Caco-2 (cell line): ENCODE data around the gene POLR1A. TPM values are rescaled to one million over a fixed set of nuclear protein-coding genes. Genes with fewer than 3 reads are reported as not detected.

Source experiments
- BruUV-seq: library from RNA; stranded (reverse); fragments of 400-500 nt; replicated peaks from 2 replicates; lab custom pipeline; 2021; lab: Mats Ljungman, UMichigan
- CTCF ChIA-PET: fragments of 300-600 bp; sonication (Branson Sonifier 250); formaldehyde crosslinking; loops from one replicate; lab custom pipeline; 2022; ENCODE audit warnings: antibody characterized with exemption; lab: Charles Lee
- POLR2A ChIA-PET: fragments of 300-600 bp; sonication (Branson Sonifier 250); formaldehyde crosslinking; loops from one replicate; lab custom pipeline; 2022; ENCODE audit warnings: antibody characterized with exemption; lab: Charles Lee
- DNase-seq, 2 experiments: peaks; one replicate each; pipeline versions ENCODE4 v3.0.0 to v3.0.0-alpha.2; 2020 to 2022
- H3K27me3 ChIP-seq: replicated peaks from 2 replicates; pipeline ENCODE4 v1.6.0; 2011; ENCODE audit warnings: low read length; ENCODE audit not compliant: control insufficient read depth, insufficient read depth
- H3K36me3 ChIP-seq: 2 replicates; pipeline ENCODE4 v1.5.1; 2011; ENCODE audit warnings: low read length; ENCODE audit not compliant: control insufficient read depth, insufficient read depth
- H3K4me1 ChIP-seq: fragments of 250-450 bp; sonication (Bioruptor Pico); 2 replicates; pipeline ENCODE4 v1.5.1; 2020; ENCODE audit warnings: mild to moderate bottlenecking
- H3K4me3 ChIP-seq: 2 replicates; pipeline ENCODE4 v1.5.1; 2011; ENCODE audit warnings: low read depth, mild to moderate bottlenecking, control low read depth, low read length
- H3K9me3 ChIP-seq: fragments of 250-450 bp; sonication (Bioruptor Pico); 2 replicates; pipeline ENCODE4 v1.5.1; 2020; ENCODE audit warnings: mild to moderate bottlenecking, moderate library complexity
- H3K27ac Mint-ChIP-seq: one replicate; pipeline ENCODE4 v1.8.0; 2022; ENCODE audit warnings: mixed read lengths; ENCODE audit not compliant: unreplicated experiment
- H3K27me3 Mint-ChIP-seq: one replicate; pipeline ENCODE4 v1.8.0; 2022; ENCODE audit warnings: mixed read lengths; ENCODE audit not compliant: insufficient read depth, unreplicated experiment
- H3K36me3 Mint-ChIP-seq: one replicate; pipeline ENCODE4 v1.8.0; 2022; ENCODE audit warnings: mild to moderate bottlenecking, mixed read lengths; ENCODE audit not compliant: insufficient read depth, unreplicated experiment
- H3K4me1 Mint-ChIP-seq: one replicate; pipeline ENCODE4 v1.8.0; 2022; ENCODE audit warnings: low read depth, mixed read lengths; ENCODE audit not compliant: unreplicated experiment
- H3K4me3 Mint-ChIP-seq: one replicate; pipeline ENCODE4 v1.8.0; 2022; ENCODE audit warnings: mild to moderate bottlenecking, moderate library complexity, mixed read lengths; ENCODE audit not compliant: unreplicated experiment
- H3K9me3 Mint-ChIP-seq: one replicate; pipeline ENCODE4 v1.8.0; 2022; ENCODE audit warnings: mixed read lengths; ENCODE audit not compliant: unreplicated experiment
- intact Hi-C: fragments of 100-400 bp; cut with micrococcal nuclease; formaldehyde crosslinking; loops from one replicate; pipeline ENCODE4 v1.10.0; 2022; ENCODE audit not compliant: unreplicated experiment
- total RNA-seq: library from RNA; stranded (reverse); gene quantifications from 2 replicates; pipeline ENCODE4 v1.2.3, GENCODE V29; 2022
- TF ChIP-seq, protein P1 (sequence below), 2 experiments: fragments of 200-600 bp in 1 of 2; IDR thresholded peaks; 1 replicate in 1 of 2; 2 replicates in 1 of 2; pipeline versions ENCODE4 v1.5.1 to v1.8.0; 2011 to 2022; ENCODE audit warnings: antibody characterized with exemption in 1 of 2, control low read depth in 1 of 2, inconsistent platforms in 1 of 2, low read depth in 1 of 2, low read length in 1 of 2, mild to moderate bottlenecking in 1 of 2, moderate library complexity in 1 of 2; ENCODE audit not compliant: insufficient read depth in 1 of 2, severe bottlenecking in 1 of 2, unreplicated experiment in 1 of 2

The POLR1A gene
- total RNA-seq, 1 experiment from 2014 or later, result 73.8 TPM

DNA sequence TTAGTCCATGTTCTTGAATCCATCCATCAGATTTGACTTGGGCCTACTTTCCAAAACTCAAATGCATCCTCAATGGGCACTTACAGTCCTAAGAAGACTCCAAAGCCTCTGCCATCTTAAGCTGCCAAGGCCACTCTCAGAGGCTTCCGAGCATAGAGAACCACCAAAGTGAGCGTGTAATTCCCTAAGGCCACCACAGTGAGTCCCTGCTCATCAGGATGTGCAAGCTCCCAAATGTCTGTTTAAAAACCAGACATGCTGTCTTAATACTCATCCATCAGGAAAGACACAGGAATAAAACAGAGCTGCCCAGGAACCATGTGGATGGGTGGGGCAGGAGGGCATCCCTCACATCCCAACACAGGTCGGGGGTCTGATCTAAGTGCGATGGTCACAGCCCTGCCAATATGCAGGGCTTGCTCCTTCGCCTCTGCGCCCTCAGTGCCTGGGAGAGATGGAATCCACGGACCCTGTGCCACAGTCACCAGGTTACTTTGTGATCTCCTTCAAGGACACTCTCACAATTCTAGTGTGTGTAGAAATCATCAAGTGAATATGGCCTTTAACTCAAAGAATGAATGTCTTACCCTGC lies 80.4 kb downstream of the POLR1A start:
- Histone ChIP-seq H3K4me1 (peaks cover 7% of the 10 kb centered on the region; the same call in 1 of the 2 replicates), H3K4me3 (no peak overlapping the region), H3K36me3 (peaks cover 5% of the 10 kb centered on the region), H3K9me3 (no peaks in the 10 kb centered on the region), H3K27me3 (no peaks in the 10 kb centered on the region)
- TF ChIP-seq, protein P1, sequence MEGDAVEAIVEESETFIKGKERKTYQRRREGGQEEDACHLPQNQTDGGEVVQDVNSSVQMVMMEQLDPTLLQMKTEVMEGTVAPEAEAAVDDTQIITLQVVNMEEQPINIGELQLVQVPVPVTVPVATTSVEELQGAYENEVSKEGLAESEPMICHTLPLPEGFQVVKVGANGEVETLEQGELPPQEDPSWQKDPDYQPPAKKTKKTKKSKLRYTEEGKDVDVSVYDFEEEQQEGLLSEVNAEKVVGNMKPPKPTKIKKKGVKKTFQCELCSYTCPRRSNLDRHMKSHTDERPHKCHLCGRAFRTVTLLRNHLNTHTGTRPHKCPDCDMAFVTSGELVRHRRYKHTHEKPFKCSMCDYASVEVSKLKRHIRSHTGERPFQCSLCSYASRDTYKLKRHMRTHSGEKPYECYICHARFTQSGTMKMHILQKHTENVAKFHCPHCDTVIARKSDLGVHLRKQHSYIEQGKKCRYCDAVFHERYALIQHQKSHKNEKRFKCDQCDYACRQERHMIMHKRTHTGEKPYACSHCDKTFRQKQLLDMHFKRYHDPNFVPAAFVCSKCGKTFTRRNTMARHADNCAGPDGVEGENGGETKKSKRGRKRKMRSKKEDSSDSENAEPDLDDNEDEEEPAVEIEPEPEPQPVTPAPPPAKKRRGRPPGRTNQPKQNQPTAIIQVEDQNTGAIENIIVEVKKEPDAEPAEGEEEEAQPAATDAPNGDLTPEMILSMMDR (IDR thresholded peaks at IDR 0.05; ENCODE audit: insufficient read depth in 1 of 2, low read depth in 1 of 2, low read length in 1 of 2, severe bottlenecking in 1 of 2, unreplicated experiment in 1 of 2), result no peak
- BruUV-seq, result no TSS peak
- Mint-ChIP-seq H3K36me3 (peaks cover 65% of the 10 kb centered on the region), H3K4me3 (no peak overlapping the region), H3K9me3 (no peaks in the 10 kb centered on the region), H3K27me3 (no peaks in the 10 kb centered on the region), H3K4me1 (peaks cover 7% of the 10 kb centered on the region), H3K27ac (no peak overlapping the region)
- ChIA-PET POLR2A (no interaction called here), CTCF (interaction anchor here (0.6 to 1.8 kb wide), 2 partner anchors 198 to 352 kb away, joined by 3 to 7 read pairs; no protein-coding TSS in a partner anchor)
- no peak for DNase-seq
- intact Hi-C loops, result loop anchor here (5.0 kb wide), 1 partner anchor 52 kb away; no protein-coding TSS in a partner anchor

DNA sequence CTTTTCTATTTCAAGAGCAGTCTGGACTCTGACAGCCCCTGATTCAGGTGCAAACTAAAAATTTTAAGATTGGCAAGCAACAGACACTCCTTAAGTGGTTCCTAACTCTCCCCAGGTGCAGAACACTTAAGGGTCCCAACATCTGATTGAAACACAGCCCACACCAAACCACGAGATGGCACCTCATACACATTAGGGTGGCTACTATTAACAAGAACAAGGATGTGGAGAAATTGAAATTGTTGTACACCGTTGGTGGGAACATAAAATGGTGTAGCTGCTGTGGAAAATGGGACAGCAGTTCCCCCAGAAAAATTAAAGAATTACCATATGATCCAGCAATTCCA lies 82.3 kb downstream of the POLR1A start:
- intact Hi-C loops, result loop anchor here (2.0 to 5.0 kb wide), 2 partner anchors 135 to 196 kb away; partner anchors contain the start of gene ST3GAL5
- TF ChIP-seq, protein P1 (IDR thresholded peaks at IDR 0.05; ENCODE audit: insufficient read depth in 1 of 2, low read depth in 1 of 2, low read length in 1 of 2, severe bottlenecking in 1 of 2, unreplicated experiment in 1 of 2), result no peak
- Mint-ChIP-seq H3K9me3 (no peaks in the 10 kb centered on the region), H3K27me3 (no peaks in the 10 kb centered on the region), H3K27ac (no peak overlapping the region), H3K36me3 (peaks cover 51% of the 10 kb centered on the region), H3K4me3 (no peak overlapping the region), H3K4me1 (peaks cover 7% of the 10 kb centered on the region)
- ChIA-PET POLR2A (interaction anchor here (0.6 kb wide), 1 partner anchor 94 kb away, joined by 3 read pairs; no protein-coding TSS in a partner anchor), CTCF (interaction anchor here (1.9 kb wide), 1 partner anchor 195 kb away, joined by 9 read pairs; no protein-coding TSS in a partner anchor)
- Histone ChIP-seq H3K9me3 (no peaks in the 10 kb centered on the region), H3K4me1 (peaks cover 7% of the 10 kb centered on the region; the same call in 1 of the 2 replicates), H3K36me3 (peaks cover 2% of the 10 kb centered on the region; the same call in 1 of the 2 replicates), H3K4me3 (no peak overlapping the region), H3K27me3 (no peaks in the 10 kb centered on the region)
- no TSS peak for BruUV-seq
- no peak for DNase-seq

DNA sequence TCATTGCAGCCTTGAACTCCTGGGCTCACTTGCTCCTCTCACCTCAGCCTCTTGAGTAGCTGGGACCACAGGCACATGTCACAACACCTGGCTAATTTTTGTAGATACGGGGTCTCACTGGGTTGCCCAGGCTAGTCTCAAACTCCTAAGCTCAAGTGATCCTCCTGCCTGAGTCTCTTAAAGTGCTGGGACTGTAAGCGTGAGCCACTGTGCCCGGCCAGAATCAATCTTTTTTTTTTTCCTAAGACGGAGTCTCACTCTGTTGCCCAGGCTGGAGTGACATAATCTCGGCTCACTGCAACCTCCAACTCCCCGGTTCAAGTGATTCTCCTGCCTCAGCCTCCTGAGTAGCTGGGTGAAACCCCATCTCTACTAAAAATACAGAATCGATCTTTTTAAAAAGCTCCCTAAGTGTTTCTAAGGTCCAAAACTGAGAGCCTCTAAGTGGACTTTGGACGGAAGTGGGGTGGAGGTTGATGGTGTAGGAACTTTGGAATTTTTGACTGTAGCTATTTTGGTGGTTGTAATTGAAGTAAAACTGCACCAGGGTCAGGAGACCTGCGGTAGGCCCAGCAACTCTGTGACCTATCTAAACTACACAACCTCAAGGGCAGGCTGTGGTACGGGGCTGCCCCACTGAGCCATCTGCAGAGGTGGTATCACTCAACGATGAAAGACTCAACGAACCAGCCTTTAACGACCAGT lies 82.9 kb downstream of the POLR1A start:
- H3K4me1 ChIP-seq, result peaks cover 7% of the 10 kb centered on the region; the same call in 1 of the 2 replicates
- H3K4me3 ChIP-seq, result no peak overlapping the region
- H3K36me3 Mint-ChIP-seq, result peaks cover 48% of the 10 kb centered on the region
- peaks cover 7% of the 10 kb centered on the region for H3K4me1 Mint-ChIP-seq
- H3K36me3 ChIP-seq, result peaks cover 2% of the 10 kb centered on the region; the same call in 1 of the 2 replicates
- H3K9me3 ChIP-seq, result no peaks in the 10 kb centered on the region
- POLR2A ChIA-PET, result interaction anchor here (0.6 kb wide), 1 partner anchor 95 kb away, joined by 3 read pairs; no protein-coding TSS in a partner anchor
- no peaks in the 10 kb centered on the region for H3K9me3 Mint-ChIP-seq
- no TSS peak for BruUV-seq
- intact Hi-C loops, result loop anchor here (2.0 to 5.0 kb wide), 2 partner anchors 134 to 196 kb away; partner anchors contain the start of gene ST3GAL5
- TF ChIP-seq, protein P1 (IDR thresholded peaks at IDR 0.05; ENCODE audit: insufficient read depth in 1 of 2, low read depth in 1 of 2, low read length in 1 of 2, severe bottlenecking in 1 of 2, unreplicated experiment in 1 of 2), result no peak
- no peak overlapping the region for H3K4me3 Mint-ChIP-seq
- CTCF ChIA-PET, result interaction anchor here (0.7 to 1.9 kb wide), 3 partner anchors 134 to 216 kb away, joined by 3 to 9 read pairs (median 4); no protein-coding TSS in a partner anchor
- no peak overlapping the region for H3K27ac Mint-ChIP-seq
- no peaks in the 10 kb centered on the region for H3K27me3 ChIP-seq
- DNase-seq, result no peak
- H3K27me3 Mint-ChIP-seq, result no peaks in the 10 kb centered on the region
